Measurements from ENCODE around the gene USP20. TPM values are rescaled to one million over a fixed set of nuclear protein-coding genes. Genes with fewer than 3 reads are reported as not detected.

The USP20 gene
- polyA plus RNA-seq, 1 of the 3 experiments (the other 2 are of a cell fraction), result 22.5 TPM

GRCh38 chr9:129916707-129917106, 81.4 kb downstream of the USP20 start:
- no peak overlapping the region for H3K9ac ChIP-seq
- H3K27me3 ChIP-seq (ENCODE audit: insufficient read depth), result no peaks in the 10 kb centered on the region
- no peaks in the 10 kb centered on the region for H3K9me2 ChIP-seq
- H3K27ac ChIP-seq (ENCODE audit: low read depth in 2 of 2, low read length in 1 of 2), result no peak overlapping the region
- TF ChIP-seq ELF1 (IDR thresholded peaks at IDR 0.05), result no peak
- TF ChIP-seq RCOR1 (IDR thresholded peaks at IDR 0.05; ENCODE audit: low read length), result no peak
- TF ChIP-seq, protein P1, sequence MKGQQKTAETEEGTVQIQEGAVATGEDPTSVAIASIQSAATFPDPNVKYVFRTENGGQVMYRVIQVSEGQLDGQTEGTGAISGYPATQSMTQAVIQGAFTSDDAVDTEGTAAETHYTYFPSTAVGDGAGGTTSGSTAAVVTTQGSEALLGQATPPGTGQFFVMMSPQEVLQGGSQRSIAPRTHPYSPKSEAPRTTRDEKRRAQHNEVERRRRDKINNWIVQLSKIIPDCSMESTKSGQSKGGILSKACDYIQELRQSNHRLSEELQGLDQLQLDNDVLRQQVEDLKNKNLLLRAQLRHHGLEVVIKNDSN (IDR thresholded peaks at IDR 0.05; ENCODE audit: borderline replicate concordance, low read depth), result no peak
- TF ChIP-seq FOXJ3 (CRISPR knock-in tag; IDR thresholded peaks at IDR 0.05), result no peak
- no peak for TF ChIP-seq GABPA (IDR thresholded peaks at IDR 0.05; ENCODE audit: low read depth)
- no peak for TF ChIP-seq SIN3A (IDR thresholded peaks at IDR 0.05; ENCODE audit: borderline replicate concordance, low read depth, low read length)
- TF ChIP-seq CTCF (IDR thresholded peaks at IDR 0.05), result no peak
- TF ChIP-seq MXI1 (IDR thresholded peaks at IDR 0.05; ENCODE audit: low read depth, low read length), result no peak
- TF ChIP-seq EP300 (IDR thresholded peaks at IDR 0.05; ENCODE audit: borderline replicate concordance in 1 of 2, low read depth in 1 of 2, low read length in 1 of 2), result no peak
- TF ChIP-seq NRF1 (IDR thresholded peaks at IDR 0.05; ENCODE audit: low read depth, low read length), result no peak
- TF ChIP-seq, protein P2, sequence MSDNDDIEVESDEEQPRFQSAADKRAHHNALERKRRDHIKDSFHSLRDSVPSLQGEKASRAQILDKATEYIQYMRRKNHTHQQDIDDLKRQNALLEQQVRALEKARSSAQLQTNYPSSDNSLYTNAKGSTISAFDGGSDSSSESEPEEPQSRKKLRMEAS (IDR thresholded peaks at IDR 0.05; ENCODE audit: low read depth), result no peak
- TF ChIP-seq MEF2A (IDR thresholded peaks at IDR 0.05; ENCODE audit: borderline replicate concordance, low read depth), result no peak
- POLR2A ChIA-PET, result interaction anchor here (0.6 to 0.7 kb wide), 2 partner anchors 13 to 126 kb away, joined by 3 read pairs; partner anchors contain the start of gene FNBP1
- WGBS (ENCODE audit: low lambda C conversion rate), result 97% methylated on average over 7 of the region's 7 CpGs
- no peaks in the 10 kb centered on the region; a peak in 1 of 4 replicates for H3K4me1 ChIP-seq (ENCODE audit: control insufficient read depth in 1 of 2, insufficient read depth in 2 of 2, low read depth in 1 of 2, low read length in 1 of 2)
- H3K4me2 ChIP-seq, result no peak overlapping the region
- no peaks in the 10 kb centered on the region for H3K9me3 ChIP-seq
- H3F3A ChIP-seq (replicated peaks; ENCODE audit: insufficient read depth), result no peaks in the 10 kb centered on the region
- CTCF ChIA-PET, result interaction anchor here (0.8 to 1.0 kb wide), 2 partner anchors 31 to 32 kb away, joined by 3 to 4 read pairs; no protein-coding TSS in a partner anchor
- H3K36me3 ChIP-seq (replicated peaks in 1 of 2; ENCODE audit: control insufficient read depth in 1 of 2, insufficient read depth in 2 of 2, low read length in 1 of 2), result peaks cover 3 to 21% of the 10 kb centered on the region in 2 experiments
- H3K4me3 ChIP-seq (ENCODE audit: low read depth in 2 of 2, low read length in 1 of 2), result no peak overlapping the region
- H4K20me1 ChIP-seq (ENCODE audit: insufficient read depth), result no peaks in the 10 kb centered on the region
- no peak for DNase-seq
- H2AFZ ChIP-seq (ENCODE audit: low read depth), result no peak overlapping the region
- H3K79me2 ChIP-seq (ENCODE audit: insufficient read depth), result no peaks in the 10 kb centered on the region

GRCh38 chr9:129918296-129918950, 83.2 kb downstream of the USP20 start:
- Histone ChIP-seq H3F3A (replicated peaks; ENCODE audit: insufficient read depth) (no peaks in the 10 kb centered on the region), H3K9me3 (no peaks in the 10 kb centered on the region), H3K36me3 (replicated peaks in 1 of 2; ENCODE audit: control insufficient read depth in 1 of 2, insufficient read depth in 2 of 2, low read length in 1 of 2) (peaks cover 7 to 28% of the 10 kb centered on the region in 2 experiments), H2AFZ (ENCODE audit: low read depth) (no peak overlapping the region), H3K4me3 (ENCODE audit: low read depth in 2 of 2, low read length in 1 of 2) (no peak overlapping the region), H3K9ac (no peak overlapping the region), H3K4me1 (ENCODE audit: control insufficient read depth in 1 of 2, insufficient read depth in 2 of 2, low read depth in 1 of 2, low read length in 1 of 2) (no peaks in the 10 kb centered on the region), H3K9me2 (no peaks in the 10 kb centered on the region), H3K4me2 (no peak overlapping the region), H3K27ac (ENCODE audit: low read depth in 2 of 2, low read length in 1 of 2) (no peak overlapping the region), H3K79me2 (ENCODE audit: insufficient read depth) (no peaks in the 10 kb centered on the region), H3K27me3 (ENCODE audit: insufficient read depth) (no peaks in the 10 kb centered on the region), H4K20me1 (ENCODE audit: insufficient read depth) (no peaks in the 10 kb centered on the region)
- no peak for DNase-seq
- 97% methylated on average over 14 of the region's 14 CpGs for WGBS (ENCODE audit: low lambda C conversion rate)
- CTCF ChIA-PET, result no interaction called here
- POLR2A ChIA-PET, result no interaction called here
- TF ChIP-seq GABPA (IDR thresholded peaks at IDR 0.05; ENCODE audit: low read depth) (no peak), IRF3 (IDR thresholded peaks at IDR 0.05; ENCODE audit: low read depth, low read length) (no peak), SMC3 (IDR thresholded peaks at IDR 0.05; ENCODE audit: low read depth, low read length) (no peak), GATA2 (CRISPR knock-in tag; IDR thresholded peaks at IDR 0.05) (no peak), ELF1 (IDR thresholded peaks at IDR 0.05) (no peak), EP300 (IDR thresholded peaks at IDR 0.05; ENCODE audit: borderline replicate concordance in 1 of 2, low read depth in 1 of 2, low read length in 1 of 2) (no peak), TAF1 (IDR thresholded peaks at IDR 0.05; ENCODE audit: borderline replicate concordance, low read depth, low read length) (no peak), FOXM1 (IDR thresholded peaks at IDR 0.05; ENCODE audit: low read depth) (no peak), MXI1 (IDR thresholded peaks at IDR 0.05; ENCODE audit: low read depth, low read length) (no peak), RFX5 (IDR thresholded peaks at IDR 0.05; ENCODE audit: low read length) (no peak), SIN3A (IDR thresholded peaks at IDR 0.05; ENCODE audit: borderline replicate concordance, low read depth, low read length) (no peak)
- TF ChIP-seq, protein P3, sequence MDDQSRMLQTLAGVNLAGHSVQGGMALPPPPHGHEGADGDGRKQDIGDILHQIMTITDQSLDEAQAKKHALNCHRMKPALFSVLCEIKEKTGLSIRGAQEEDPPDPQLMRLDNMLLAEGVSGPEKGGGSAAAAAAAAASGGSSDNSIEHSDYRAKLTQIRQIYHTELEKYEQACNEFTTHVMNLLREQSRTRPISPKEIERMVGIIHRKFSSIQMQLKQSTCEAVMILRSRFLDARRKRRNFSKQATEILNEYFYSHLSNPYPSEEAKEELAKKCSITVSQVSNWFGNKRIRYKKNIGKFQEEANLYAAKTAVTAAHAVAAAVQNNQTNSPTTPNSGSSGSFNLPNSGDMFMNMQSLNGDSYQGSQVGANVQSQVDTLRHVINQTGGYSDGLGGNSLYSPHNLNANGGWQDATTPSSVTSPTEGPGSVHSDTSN (IDR thresholded peaks at IDR 0.05), result no peak
- TF ChIP-seq, protein P4, sequence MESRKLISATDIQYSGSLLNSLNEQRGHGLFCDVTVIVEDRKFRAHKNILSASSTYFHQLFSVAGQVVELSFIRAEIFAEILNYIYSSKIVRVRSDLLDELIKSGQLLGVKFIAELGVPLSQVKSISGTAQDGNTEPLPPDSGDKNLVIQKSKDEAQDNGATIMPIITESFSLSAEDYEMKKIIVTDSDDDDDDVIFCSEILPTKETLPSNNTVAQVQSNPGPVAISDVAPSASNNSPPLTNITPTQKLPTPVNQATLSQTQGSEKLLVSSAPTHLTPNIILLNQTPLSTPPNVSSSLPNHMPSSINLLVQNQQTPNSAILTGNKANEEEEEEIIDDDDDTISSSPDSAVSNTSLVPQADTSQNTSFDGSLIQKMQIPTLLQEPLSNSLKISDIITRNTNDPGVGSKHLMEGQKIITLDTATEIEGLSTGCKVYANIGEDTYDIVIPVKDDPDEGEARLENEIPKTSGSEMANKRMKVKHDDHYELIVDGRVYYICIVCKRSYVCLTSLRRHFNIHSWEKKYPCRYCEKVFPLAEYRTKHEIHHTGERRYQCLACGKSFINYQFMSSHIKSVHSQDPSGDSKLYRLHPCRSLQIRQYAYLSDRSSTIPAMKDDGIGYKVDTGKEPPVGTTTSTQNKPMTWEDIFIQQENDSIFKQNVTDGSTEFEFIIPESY (IDR thresholded peaks at IDR 0.05; ENCODE audit: borderline replicate concordance, low read depth), result no peak
